HEK293 (cell line): Measurements from ENCODE around the gene TMEM233.

Experiments used
- MYNN ChIP-seq: fragments of 450-650 bp; formaldehyde crosslinking; IDR thresholded peaks from 2 replicates; pipeline ENCODE4 v1.5.1; 2016; ENCODE audit warnings: missing biosample characterization, missing genetic modification characterization, borderline replicate concordance
- ZNF292 ChIP-seq: fragments of 450-650 bp; formaldehyde crosslinking; IDR thresholded peaks from 2 replicates; pipeline ENCODE4 v1.5.1; 2016; ENCODE audit warnings: low read depth, missing biosample characterization, missing genetic modification characterization, borderline replicate concordance
- ZNF416 ChIP-seq: fragments of 450-650 bp; formaldehyde crosslinking; IDR thresholded peaks from 2 replicates; pipeline ENCODE4 v1.5.1; 2016; ENCODE audit warnings: missing biosample characterization, missing genetic modification characterization
- ZNF48 ChIP-seq: fragments of 450-650 bp; formaldehyde crosslinking; IDR thresholded peaks from 2 replicates; pipeline ENCODE4 v1.5.1; 2016; ENCODE audit warnings: missing biosample characterization, missing genetic modification characterization
- ZNF549 ChIP-seq: fragments of 450-650 bp; IDR thresholded peaks from 2 replicates; pipeline ENCODE4 v1.5.1; 2018; ENCODE audit warnings: missing biosample characterization, missing genetic modification characterization, mild to moderate bottlenecking, inconsistent platforms, moderate library complexity
- ZNF768 ChIP-seq: fragments of 450-650 bp; formaldehyde crosslinking; IDR thresholded peaks from 2 replicates; pipeline ENCODE4 v1.5.1; 2018; ENCODE audit warnings: missing biosample characterization, mild to moderate bottlenecking, missing genetic modification characterization
- TF ChIP-seq, protein P1 (sequence below): fragments of 450-650 bp; formaldehyde crosslinking; IDR thresholded peaks from 2 replicates; pipeline ENCODE4 v1.5.1; 2016; ENCODE audit warnings: missing biosample characterization, missing genetic modification characterization
- TF ChIP-seq, protein P2 (sequence below): fragments of 450-650 bp; formaldehyde crosslinking; conservative IDR thresholded peaks from 2 replicates; pipeline ENCODE4 v1.5.1; 2016; ENCODE audit warnings: low read depth, missing biosample characterization, missing genetic modification characterization

DNA sequence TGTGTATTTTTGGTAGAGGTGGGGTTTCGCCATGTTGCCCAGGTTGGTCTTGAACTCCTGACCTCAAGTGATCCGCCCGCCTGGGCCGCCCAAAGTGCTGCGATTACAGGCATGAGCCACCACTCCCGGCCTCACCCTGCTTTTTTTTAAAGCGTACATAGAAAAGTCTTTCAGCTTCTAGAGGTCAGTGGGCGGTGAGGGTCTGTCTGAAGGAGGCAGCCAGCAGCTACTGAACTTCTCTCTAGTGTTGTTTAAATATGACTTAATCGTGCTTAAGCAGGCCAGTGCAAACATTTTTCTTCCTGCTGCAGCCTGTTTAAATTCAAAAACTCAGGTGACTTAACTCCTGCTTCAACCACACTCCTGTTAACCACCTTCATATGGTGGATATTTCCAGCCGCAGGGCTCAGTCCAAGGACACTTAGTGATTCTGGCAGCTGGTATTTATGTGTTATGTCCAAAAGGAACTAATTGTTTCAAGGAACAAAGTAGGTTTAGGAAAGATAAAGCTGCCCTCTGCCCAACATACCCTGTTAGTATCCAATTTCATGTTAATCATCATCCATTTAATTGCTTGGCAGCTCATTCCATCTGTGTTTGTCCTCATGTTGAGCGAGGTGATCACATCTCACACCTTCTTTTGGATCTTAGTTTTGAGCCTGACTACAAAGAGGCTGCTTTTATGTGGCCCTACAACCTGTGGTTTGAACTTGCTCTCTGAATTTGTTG lies 76.3 kb downstream of the TMEM233 start:
- TF ChIP-seq ZNF416 (tag by site-specific recombination) (no peak), ZNF768 (tag by site-specific recombination) (no peak), ZNF549 (tag by site-specific recombination) (no peak), MYNN (tag by site-specific recombination) (no peak), ZNF292 (tag by site-specific recombination) (no peak), ZNF48 (tag by site-specific recombination) (no peak)
- TF ChIP-seq, protein P1, sequence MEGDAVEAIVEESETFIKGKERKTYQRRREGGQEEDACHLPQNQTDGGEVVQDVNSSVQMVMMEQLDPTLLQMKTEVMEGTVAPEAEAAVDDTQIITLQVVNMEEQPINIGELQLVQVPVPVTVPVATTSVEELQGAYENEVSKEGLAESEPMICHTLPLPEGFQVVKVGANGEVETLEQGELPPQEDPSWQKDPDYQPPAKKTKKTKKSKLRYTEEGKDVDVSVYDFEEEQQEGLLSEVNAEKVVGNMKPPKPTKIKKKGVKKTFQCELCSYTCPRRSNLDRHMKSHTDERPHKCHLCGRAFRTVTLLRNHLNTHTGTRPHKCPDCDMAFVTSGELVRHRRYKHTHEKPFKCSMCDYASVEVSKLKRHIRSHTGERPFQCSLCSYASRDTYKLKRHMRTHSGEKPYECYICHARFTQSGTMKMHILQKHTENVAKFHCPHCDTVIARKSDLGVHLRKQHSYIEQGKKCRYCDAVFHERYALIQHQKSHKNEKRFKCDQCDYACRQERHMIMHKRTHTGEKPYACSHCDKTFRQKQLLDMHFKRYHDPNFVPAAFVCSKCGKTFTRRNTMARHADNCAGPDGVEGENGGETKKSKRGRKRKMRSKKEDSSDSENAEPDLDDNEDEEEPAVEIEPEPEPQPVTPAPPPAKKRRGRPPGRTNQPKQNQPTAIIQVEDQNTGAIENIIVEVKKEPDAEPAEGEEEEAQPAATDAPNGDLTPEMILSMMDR (tag by site-specific recombination) = no peak
- TF ChIP-seq, protein P2, sequence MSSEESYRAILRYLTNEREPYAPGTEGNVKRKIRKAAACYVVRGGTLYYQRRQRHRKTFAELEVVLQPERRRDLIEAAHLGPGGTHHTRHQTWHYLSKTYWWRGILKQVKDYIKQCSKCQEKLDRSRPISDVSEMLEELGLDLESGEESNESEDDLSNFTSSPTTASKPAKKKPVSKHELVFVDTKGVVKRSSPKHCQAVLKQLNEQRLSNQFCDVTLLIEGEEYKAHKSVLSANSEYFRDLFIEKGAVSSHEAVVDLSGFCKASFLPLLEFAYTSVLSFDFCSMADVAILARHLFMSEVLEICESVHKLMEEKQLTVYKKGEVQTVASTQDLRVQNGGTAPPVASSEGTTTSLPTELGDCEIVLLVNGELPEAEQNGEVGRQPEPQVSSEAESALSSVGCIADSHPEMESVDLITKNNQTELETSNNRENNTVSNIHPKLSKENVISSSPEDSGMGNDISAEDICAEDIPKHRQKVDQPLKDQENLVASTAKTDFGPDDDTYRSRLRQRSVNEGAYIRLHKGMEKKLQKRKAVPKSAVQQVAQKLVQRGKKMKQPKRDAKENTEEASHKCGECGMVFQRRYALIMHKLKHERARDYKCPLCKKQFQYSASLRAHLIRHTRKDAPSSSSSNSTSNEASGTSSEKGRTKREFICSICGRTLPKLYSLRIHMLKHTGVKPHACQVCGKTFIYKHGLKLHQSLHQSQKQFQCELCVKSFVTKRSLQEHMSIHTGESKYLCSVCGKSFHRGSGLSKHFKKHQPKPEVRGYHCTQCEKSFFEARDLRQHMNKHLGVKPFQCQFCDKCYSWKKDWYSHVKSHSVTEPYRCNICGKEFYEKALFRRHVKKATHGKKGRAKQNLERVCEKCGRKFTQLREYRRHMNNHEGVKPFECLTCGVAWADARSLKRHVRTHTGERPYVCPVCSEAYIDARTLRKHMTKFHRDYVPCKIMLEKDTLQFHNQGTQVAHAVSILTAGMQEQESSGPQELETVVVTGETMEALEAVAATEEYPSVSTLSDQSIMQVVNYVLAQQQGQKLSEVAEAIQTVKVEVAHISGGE (tag by site-specific recombination) = no peak
